OCI-LY7 (cell line): Measurements from ENCODE around the gene PFDN6.
"Not testable (repeated sequence)": the region's sequence is repeated elsewhere in the genome, so short reads cannot be mapped to it uniquely, and the experiment has no call there.

ENCODE experiments used
- EZH2phosphoT487 ChIP-seq: fragments of 200-600 bp; sonication (generic); IDR thresholded peaks from 2 replicates; pipeline ENCODE4 v1.6.1; 2018; ENCODE audit warnings: low read depth, borderline replicate concordance, mild to moderate bottlenecking, mixed run types, antibody characterized with exemption, low read length, moderate library complexity, mixed read lengths
- TF ChIP-seq, protein P1 (sequence below): fragments of 200-600 bp; sonication (generic); conservative IDR thresholded peaks from 2 replicates; pipeline ENCODE4 v1.5.1; 2014; ENCODE audit warnings: mild to moderate bottlenecking, antibody characterized with exemption, low read length, moderate library complexity, mixed read lengths

DNA sequence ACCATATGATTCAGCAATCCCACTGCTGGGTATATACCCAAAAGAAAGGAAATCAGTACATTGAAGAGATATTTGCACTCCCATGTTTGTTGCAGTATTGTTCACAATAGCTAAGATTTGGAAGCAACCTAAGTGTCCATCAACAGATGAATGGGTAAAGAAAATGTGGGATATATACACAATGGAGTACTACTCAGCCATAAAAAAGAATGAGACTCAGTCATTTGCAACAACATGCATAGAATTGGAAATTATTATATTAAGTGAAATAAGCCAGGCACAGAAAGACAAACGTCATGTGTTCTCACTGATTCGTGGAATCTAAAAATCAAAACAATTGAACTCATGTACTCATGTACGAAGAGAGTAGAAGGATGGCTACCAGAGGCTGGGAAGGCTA is 26.9 kb upstream of the PFDN6 start:
- TF ChIP-seq, protein P1, sequence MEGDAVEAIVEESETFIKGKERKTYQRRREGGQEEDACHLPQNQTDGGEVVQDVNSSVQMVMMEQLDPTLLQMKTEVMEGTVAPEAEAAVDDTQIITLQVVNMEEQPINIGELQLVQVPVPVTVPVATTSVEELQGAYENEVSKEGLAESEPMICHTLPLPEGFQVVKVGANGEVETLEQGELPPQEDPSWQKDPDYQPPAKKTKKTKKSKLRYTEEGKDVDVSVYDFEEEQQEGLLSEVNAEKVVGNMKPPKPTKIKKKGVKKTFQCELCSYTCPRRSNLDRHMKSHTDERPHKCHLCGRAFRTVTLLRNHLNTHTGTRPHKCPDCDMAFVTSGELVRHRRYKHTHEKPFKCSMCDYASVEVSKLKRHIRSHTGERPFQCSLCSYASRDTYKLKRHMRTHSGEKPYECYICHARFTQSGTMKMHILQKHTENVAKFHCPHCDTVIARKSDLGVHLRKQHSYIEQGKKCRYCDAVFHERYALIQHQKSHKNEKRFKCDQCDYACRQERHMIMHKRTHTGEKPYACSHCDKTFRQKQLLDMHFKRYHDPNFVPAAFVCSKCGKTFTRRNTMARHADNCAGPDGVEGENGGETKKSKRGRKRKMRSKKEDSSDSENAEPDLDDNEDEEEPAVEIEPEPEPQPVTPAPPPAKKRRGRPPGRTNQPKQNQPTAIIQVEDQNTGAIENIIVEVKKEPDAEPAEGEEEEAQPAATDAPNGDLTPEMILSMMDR: not testable (repeated sequence)
- not testable (repeated sequence) for TF ChIP-seq EZH2phosphoT487
